SHP77 (cell line): ENCODE results near the gene AKIRIN2.

Source experiments
- DNase-seq, 2 experiments: peaks; one replicate each; lab custom pipeline; 2025; lab: John Stamatoyannopoulos, UW

The AKIRIN2 gene

DNA sequence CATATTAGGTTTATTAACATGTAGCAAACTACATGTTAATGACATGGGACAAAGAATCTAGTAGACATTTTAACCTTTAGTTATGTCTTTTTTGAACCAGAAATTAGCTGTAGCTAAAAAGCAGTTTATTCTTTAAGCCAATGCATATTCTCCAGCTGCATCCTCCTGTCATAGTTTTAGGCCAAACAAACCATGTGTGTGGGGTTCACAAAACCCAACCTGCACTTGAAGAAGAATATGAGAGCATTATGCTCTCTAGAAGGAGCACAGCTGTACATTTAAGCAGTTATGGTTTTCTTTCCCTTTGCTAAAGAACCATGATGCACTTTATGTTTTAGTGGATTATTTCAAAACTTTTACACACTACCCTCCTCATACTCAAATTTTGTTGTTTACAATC, 46.2 kb downstream of the AKIRIN2 start:
- DNase-seq, result no peak

DNA sequence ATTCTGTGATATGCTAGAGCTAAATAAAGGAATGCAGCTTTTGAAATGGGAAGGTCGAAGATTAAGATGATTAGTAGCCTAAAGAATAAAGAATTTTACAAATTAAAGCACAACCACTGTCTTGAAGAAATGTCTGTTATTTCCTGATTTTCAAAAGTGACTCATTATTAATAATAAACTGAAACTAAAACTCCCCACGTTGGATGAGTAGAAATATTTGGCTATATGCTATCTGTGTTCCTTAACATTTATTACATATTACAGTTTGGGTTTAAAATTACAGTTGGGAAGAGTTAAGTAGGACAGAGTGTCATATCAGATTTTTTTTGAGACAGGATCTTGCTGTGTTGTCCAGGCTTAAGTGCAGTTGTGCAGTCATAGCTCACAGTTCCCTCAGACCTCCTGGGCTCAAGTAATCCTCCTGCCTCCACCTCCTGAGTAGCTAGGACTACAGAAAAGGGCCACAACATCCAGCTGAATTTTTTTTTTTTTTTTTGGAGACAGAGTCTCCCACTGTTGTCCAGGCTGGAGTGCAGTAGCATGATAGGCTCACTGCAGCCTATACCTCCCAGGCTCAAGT, 47.1 kb downstream of the AKIRIN2 start:
- no peak for DNase-seq

DNA sequence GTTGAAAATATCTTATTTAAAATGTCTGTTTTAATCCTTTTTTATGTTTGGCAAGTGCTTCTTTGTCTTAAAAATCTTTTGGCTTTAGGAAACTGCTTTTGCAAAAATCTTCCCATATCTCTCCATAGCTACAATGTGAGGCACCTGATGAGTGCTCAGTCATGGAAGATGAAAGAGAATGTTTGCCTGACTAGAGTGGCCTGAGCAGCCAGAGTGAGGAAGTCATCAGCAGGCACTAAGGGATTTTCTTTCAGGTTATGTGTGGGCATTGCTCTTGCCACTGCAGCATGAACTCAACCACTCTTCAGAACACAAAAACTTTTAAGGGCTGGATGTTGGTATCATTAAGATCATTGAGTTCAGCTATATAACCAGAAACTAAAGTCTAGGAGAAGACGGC, 47.9 kb downstream of the AKIRIN2 start:
- no peak for DNase-seq

DNA sequence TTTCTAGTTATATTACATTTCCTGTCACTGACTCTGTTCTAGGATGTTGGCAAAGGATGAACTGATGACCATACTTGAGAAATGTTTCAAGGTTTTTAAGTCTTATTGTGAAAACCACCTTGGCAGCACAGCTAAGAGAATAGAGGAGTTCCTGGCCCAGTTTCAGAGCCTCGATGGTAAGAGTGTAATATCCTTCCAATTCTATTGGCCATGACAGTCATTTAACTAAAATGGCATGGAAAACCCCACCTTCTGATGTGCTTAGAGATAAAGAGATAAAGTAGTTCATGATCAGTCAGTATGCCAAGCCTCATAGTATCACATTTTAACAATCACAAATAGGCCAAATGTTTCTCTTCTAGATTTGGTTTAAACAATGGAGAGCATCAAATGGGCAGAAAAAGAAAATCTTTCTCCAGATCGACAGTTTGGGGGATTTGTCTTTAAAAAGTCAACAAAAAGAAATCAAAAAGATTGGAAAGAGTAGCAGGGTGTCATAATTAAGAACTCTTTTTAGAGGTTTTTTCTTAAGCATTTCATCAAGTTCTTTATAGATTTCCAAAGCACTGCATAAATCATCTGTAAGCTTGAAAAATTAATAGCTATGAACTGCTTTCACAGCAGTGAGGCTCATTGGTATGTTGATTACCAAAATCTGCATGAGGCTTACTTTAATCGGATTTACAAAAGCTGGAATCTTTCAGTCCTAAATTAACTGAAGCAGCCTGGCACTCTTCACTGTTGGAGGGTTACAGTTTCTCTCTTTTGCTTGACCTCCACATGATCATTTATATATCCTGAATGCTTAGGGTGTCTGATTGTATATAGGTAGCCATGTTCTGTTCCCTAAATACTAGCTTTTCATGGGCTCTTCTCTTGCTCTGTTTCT, 48.7 kb downstream of the AKIRIN2 start:
- no peak for DNase-seq

DNA sequence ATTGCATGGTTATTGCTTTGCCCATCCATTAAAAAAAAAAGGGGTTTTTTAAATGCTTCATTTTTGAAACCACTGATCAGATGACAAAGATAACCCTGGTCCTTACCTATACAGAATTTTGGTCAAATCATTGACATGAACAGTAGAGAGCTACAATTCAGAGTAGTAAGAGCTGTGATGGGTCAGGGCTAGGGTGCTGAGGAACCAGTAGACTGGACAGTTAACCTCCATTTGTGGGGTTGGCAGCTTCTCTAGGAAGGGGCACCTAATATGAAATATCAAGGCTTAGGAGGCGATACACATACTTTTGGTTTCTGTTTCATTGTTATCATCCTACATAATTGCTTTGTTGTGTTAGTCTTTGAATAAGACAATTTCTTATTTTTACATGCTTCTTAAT, 57.0 kb downstream of the AKIRIN2 start:
- no peak for DNase-seq

DNA sequence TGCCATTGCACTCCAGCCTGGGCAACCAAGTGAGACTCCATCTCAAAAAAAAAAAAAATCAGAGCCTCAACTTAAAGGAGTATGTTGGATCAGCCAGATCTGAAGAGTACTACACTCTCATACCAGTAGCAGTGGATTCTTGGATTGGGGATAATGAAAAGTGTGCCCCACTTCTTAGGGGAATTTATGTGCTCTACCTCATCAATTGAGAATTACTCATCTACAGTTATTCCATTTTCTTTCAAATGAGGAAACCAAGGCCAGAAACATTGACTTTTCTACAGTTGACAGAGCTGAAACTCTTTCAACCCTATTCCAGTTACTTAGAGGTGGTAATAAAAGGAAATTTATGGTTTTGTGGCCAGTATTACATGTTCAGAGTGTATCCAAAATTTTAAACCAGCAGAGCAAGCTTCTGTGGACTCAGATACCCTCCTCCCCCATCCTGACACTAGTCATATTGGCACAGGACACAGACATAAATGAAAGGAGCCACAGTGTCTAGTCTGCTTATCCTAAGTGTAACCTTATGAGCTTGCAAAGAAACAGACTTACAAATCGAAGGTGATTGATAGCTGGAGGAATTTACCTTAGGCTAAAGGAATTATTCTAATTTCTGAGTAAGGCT, 60.9 kb downstream of the AKIRIN2 start:
- DNase-seq, result no peak

DNA sequence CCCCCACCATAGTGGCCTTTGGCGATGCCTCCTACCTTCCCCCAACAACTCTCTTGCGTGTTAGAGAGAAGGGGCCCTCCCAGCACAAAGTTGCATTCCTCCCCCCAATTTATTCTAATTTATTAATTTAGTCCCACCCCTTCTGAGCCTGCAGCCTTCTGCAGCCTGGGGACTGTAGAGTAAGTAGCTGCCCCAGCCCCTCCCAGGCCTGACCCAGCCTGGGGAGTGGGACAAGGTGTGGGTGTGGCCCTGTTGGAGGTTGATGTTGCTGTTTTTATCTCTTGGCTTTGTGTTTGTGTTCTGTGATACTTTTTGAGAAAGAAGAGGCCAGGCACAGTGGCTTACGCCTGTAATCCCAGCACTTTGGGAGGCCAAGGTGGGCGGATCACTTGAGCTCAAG, 62.7 kb downstream of the AKIRIN2 start:
- no peak for DNase-seq

DNA sequence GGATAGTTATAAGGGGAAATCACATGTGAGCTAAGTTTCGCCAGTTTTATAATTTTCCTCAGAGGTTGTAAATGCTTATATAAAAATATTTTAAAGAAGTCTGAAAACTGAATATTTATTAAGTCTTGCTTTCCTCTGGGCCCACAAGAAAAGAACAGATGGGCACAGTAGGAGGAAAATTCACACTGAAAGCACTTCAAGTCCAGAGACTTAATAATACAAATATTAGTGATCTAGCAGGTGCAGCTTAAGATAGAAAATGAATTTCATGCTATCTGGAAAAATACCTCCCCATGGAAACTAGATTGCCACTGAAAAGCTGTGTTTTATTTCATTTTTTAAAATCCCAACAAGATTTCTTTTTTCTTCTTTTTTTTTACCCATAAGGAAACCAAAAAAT, 64.9 kb downstream of the AKIRIN2 start:
- no peak for DNase-seq

DNA sequence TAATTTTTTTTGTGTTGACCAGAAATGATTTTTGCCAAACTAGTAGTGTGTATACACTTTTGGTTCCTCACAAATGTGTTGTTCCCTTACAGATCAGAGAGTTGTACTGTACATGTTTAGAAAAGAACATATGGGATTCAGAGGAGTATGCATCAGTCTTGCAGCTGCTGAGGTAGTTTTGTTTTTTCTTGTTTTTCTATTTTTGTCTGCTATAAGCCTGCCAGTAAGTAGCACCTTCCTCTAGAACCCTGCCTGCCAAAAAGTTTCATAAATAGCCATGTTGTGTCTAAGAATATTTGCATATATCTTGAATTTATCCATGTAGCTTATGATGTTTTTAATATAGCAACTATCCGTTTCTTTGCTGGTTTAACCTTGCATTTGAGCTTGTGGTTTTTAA, 65.7 kb downstream of the AKIRIN2 start:
- no peak for DNase-seq

DNA sequence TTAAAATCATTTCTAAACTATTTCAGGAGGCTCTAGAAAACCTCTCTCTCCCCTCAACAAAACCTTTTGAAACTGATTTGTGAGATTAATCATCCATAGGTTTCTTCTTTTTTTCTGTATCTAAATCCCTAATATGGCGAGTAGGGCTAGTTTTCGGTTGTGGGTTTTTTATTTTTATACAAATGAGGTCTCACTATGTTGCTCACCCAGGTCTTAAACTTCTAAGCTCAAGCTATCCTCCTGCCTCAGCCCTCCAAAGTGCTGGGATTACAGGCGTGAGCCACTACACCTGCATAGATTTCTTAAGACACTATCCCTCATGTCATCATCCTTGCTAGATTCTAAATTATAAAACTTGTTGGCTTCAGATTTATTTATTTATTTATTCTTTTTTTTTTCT, 68.2 kb downstream of the AKIRIN2 start:
- no peak for DNase-seq

DNA sequence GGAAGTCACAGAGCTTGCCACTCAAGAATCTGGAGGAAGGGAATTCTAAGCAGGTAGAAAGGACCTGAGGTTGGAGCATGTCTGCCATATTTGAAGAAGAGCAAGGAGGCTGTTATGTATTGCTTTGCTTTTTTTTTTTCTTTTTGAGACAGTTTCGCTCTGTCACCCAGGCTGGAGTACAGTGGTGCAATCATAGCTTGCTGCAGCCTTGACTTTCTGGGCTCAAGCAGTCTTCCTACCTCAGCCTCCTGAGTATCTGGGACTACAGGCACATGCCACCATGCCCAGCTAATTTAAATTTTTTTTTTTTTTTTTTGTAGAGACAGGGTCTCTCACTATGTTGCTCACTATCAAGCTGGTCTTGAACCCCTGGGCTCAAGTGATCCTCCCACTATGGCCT, 71.3 kb downstream of the AKIRIN2 start:
- DNase-seq, result no peak

DNA sequence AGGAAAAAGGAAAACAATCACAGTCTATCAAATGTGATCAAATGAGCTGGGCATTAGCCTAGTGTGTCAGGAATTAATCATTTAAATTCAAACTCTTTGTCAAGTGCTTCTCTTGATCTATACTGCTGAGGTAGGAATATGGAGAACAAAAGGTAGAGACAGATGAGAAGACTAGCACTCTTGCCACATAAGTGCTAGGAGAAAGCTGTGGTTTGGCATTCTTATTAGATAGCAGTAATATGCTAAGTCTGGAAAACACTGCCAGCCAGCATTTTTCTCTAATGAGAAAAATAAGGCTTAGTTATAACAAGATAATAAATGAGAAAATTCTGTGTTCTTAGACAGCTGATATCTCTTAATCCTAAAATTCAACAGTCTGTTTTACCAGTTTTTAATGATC, 73.2 kb downstream of the AKIRIN2 start:
- DNase-seq, result no peak

DNA sequence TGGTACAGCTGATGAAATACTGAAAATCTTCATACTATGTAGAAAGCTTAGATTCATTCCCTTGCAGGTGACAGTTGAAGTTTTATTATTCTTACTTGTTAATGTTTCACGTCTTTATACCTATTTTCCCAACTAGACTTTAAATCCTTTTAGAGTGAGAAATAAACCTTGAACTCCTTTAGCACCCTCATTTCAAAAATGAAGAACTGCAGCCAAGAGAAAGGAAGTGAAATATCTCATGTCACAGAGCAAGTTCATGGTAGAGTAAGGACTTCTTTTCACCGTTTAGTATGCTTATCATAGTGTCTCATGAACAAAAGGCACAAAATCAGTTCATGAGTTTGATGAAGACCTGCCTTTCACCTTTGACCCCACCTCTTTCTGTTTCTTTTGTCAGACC, 73.6 kb downstream of the AKIRIN2 start:
- no peak for DNase-seq
